ENCODE data around the gene FLRT1.

The FLRT1 gene

GRCh38 chr11:63999349-64000025, 36.2 kb upstream of the FLRT1 start:
- H3K9ac ChIP-seq (ENCODE audit: low read depth, low read length) = no peak overlapping the region
- H3K4me3 ChIP-seq (ENCODE audit: low read depth, low read length) = peak overlapping the region; percentile 69
- H3K9me3 ChIP-seq (ENCODE audit: control insufficient read depth, insufficient read depth, low read length) = no peaks in the 10 kb centered on the region
- H3K36me3 ChIP-seq (ENCODE audit: control insufficient read depth, insufficient read depth, low read length) = peaks cover 34% of the 10 kb centered on the region
- peak overlapping the region; percentile 35 for H3K27ac ChIP-seq (ENCODE audit: low read depth, low read length)
- H3K27me3 ChIP-seq (ENCODE audit: control insufficient read depth, insufficient read depth, low read length) = peaks cover 25% of the 10 kb centered on the region
- H3K4me1 ChIP-seq (ENCODE audit: control insufficient read depth, insufficient read depth, low read length) = peaks cover 8% of the 10 kb centered on the region; the same call in 1 of the 2 replicates

GRCh38 chr11:64000026-64000739, 35.5 kb upstream of the FLRT1 start:
- peak overlapping the region; percentile 69 for H3K4me3 ChIP-seq (ENCODE audit: low read depth, low read length)
- H3K27me3 ChIP-seq (ENCODE audit: control insufficient read depth, insufficient read depth, low read length) = peaks cover 28% of the 10 kb centered on the region
- peaks cover 8% of the 10 kb centered on the region; the same call in 1 of the 2 replicates for H3K4me1 ChIP-seq (ENCODE audit: control insufficient read depth, insufficient read depth, low read length)
- H3K27ac ChIP-seq (ENCODE audit: low read depth, low read length) = no peak overlapping the region
- no peaks in the 10 kb centered on the region for H3K9me3 ChIP-seq (ENCODE audit: control insufficient read depth, insufficient read depth, low read length)
- H3K36me3 ChIP-seq (ENCODE audit: control insufficient read depth, insufficient read depth, low read length) = peaks cover 27% of the 10 kb centered on the region
- no peak overlapping the region for H3K9ac ChIP-seq (ENCODE audit: low read depth, low read length)

GRCh38 chr11:64000740-64001483, 34.8 kb upstream of the FLRT1 start:
- H3K27ac ChIP-seq (ENCODE audit: low read depth, low read length) = no peak overlapping the region
- H3K27me3 ChIP-seq (ENCODE audit: control insufficient read depth, insufficient read depth, low read length) = peaks cover 35% of the 10 kb centered on the region
- H3K4me1 ChIP-seq (ENCODE audit: control insufficient read depth, insufficient read depth, low read length) = peaks cover 8% of the 10 kb centered on the region; the same call in 1 of the 2 replicates
- H3K9me3 ChIP-seq (ENCODE audit: control insufficient read depth, insufficient read depth, low read length) = no peaks in the 10 kb centered on the region
- peaks cover 22% of the 10 kb centered on the region for H3K36me3 ChIP-seq (ENCODE audit: control insufficient read depth, insufficient read depth, low read length)
- H3K4me3 ChIP-seq (ENCODE audit: low read depth, low read length) = peak overlapping the region; percentile 69; the same call in 1 of the 2 replicates
- no peak overlapping the region for H3K9ac ChIP-seq (ENCODE audit: low read depth, low read length)

GRCh38 chr11:64001484-64002420, 34.0 kb upstream of the FLRT1 start:
- Histone ChIP-seq H3K9ac (ENCODE audit: low read depth, low read length) (no peak overlapping the region), H3K27me3 (ENCODE audit: control insufficient read depth, insufficient read depth, low read length) (peaks cover 44% of the 10 kb centered on the region), H3K4me1 (ENCODE audit: control insufficient read depth, insufficient read depth, low read length) (peaks cover 9% of the 10 kb centered on the region; the same call in 1 of the 2 replicates), H3K9me3 (ENCODE audit: control insufficient read depth, insufficient read depth, low read length) (no peaks in the 10 kb centered on the region), H3K4me3 (ENCODE audit: low read depth, low read length) (no peak overlapping the region), H3K27ac (ENCODE audit: low read depth, low read length) (no peak overlapping the region), H3K36me3 (ENCODE audit: control insufficient read depth, insufficient read depth, low read length) (peaks cover 13% of the 10 kb centered on the region)

DNA sequence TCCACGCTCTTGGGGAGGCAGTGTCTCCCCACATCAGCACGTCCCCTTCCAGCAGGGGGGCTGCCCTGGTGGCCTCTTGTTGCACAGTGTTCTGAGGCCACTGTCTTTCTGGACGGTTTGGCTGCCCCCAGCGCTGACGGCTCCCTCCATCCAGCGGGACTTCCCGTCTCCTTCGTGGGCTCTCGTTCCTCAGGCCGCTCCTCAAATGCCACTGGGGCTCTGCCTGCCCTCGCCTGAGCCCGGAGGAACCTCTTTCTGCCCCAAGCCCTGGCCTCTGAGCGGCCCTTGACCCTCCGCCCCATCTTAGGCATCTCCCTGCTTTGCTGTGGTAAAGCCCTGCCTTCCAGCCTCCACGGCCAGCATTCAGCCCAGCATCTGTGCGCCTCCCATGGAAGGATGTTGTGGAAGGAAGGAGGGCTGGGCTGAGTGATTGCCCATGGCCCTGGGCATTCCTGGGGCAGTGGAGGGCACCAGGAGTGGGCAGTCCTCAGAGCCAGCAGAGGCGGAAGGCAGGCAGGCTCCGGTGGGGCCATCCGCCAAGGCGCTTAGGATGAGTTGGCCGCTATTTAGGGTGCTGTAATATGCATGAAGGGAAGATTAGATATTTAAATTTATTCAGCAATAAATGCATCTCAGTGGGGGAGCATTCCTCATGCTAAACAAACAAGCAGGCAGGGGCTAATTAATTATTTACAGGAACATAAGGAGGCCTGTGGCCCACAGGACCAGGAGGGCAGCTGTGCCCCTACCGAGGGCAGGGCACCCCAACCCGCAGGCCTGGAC, 31.7 kb upstream of the FLRT1 start:
- H3K4me3 ChIP-seq (ENCODE audit: low read depth, low read length) = no peak overlapping the region
- H3K27ac ChIP-seq (ENCODE audit: low read depth, low read length) = no peak overlapping the region
- no peaks in the 10 kb centered on the region for H3K9me3 ChIP-seq (ENCODE audit: control insufficient read depth, insufficient read depth, low read length)
- peaks cover 66% of the 10 kb centered on the region for H3K27me3 ChIP-seq (ENCODE audit: control insufficient read depth, insufficient read depth, low read length)
- no peaks in the 10 kb centered on the region for H3K36me3 ChIP-seq (ENCODE audit: control insufficient read depth, insufficient read depth, low read length)
- H3K9ac ChIP-seq (ENCODE audit: low read depth, low read length) = no peak overlapping the region
- peaks cover 9% of the 10 kb centered on the region; the same call in 1 of the 2 replicates for H3K4me1 ChIP-seq (ENCODE audit: control insufficient read depth, insufficient read depth, low read length)

- no peak overlapping the region for H3K4me3 ChIP-seq (ENCODE audit: low read depth, low read length)
- H3K36me3 ChIP-seq (ENCODE audit: control insufficient read depth, insufficient read depth, low read length) = no peaks in the 10 kb centered on the region
- no peaks in the 10 kb centered on the region for H3K9me3 ChIP-seq (ENCODE audit: control insufficient read depth, insufficient read depth, low read length)
- H3K4me1 ChIP-seq (ENCODE audit: control insufficient read depth, insufficient read depth, low read length) = peaks cover 9% of the 10 kb centered on the region; the same call in 1 of the 2 replicates
- no peak overlapping the region for H3K27ac ChIP-seq (ENCODE audit: low read depth, low read length)
- peaks cover 72% of the 10 kb centered on the region for H3K27me3 ChIP-seq (ENCODE audit: control insufficient read depth, insufficient read depth, low read length)
- no peak overlapping the region for H3K9ac ChIP-seq (ENCODE audit: low read depth, low read length)
Measured at GRCh38 chr11:64004590-64004984, 31.1 kb upstream of the FLRT1 start.

GRCh38 chr11:64005691-64006090, 30.0 kb upstream of the FLRT1 start:
- H3K4me1 ChIP-seq (ENCODE audit: control insufficient read depth, insufficient read depth, low read length) = peaks cover 9% of the 10 kb centered on the region; the same call in 1 of the 2 replicates
- no peak overlapping the region for H3K4me3 ChIP-seq (ENCODE audit: low read depth, low read length)
- H3K9ac ChIP-seq (ENCODE audit: low read depth, low read length) = no peak overlapping the region
- no peaks in the 10 kb centered on the region for H3K36me3 ChIP-seq (ENCODE audit: control insufficient read depth, insufficient read depth, low read length)
- H3K9me3 ChIP-seq (ENCODE audit: control insufficient read depth, insufficient read depth, low read length) = no peaks in the 10 kb centered on the region
- H3K27ac ChIP-seq (ENCODE audit: low read depth, low read length) = no peak overlapping the region
- peaks cover 81% of the 10 kb centered on the region for H3K27me3 ChIP-seq (ENCODE audit: control insufficient read depth, insufficient read depth, low read length)

- no peak overlapping the region for H3K27ac ChIP-seq (ENCODE audit: low read depth, low read length)
- peaks cover 79% of the 10 kb centered on the region for H3K27me3 ChIP-seq (ENCODE audit: control insufficient read depth, insufficient read depth, low read length)
- H3K4me3 ChIP-seq (ENCODE audit: low read depth, low read length) = no peak overlapping the region
- H3K9ac ChIP-seq (ENCODE audit: low read depth, low read length) = no peak overlapping the region
- H3K36me3 ChIP-seq (ENCODE audit: control insufficient read depth, insufficient read depth, low read length) = no peaks in the 10 kb centered on the region
- peaks cover 9% of the 10 kb centered on the region; the same call in 1 of the 2 replicates for H3K4me1 ChIP-seq (ENCODE audit: control insufficient read depth, insufficient read depth, low read length)
- H3K9me3 ChIP-seq (ENCODE audit: control insufficient read depth, insufficient read depth, low read length) = no peaks in the 10 kb centered on the region
Measured at GRCh38 chr11:64006398-64006797, 29.3 kb upstream of the FLRT1 start.

DNA sequence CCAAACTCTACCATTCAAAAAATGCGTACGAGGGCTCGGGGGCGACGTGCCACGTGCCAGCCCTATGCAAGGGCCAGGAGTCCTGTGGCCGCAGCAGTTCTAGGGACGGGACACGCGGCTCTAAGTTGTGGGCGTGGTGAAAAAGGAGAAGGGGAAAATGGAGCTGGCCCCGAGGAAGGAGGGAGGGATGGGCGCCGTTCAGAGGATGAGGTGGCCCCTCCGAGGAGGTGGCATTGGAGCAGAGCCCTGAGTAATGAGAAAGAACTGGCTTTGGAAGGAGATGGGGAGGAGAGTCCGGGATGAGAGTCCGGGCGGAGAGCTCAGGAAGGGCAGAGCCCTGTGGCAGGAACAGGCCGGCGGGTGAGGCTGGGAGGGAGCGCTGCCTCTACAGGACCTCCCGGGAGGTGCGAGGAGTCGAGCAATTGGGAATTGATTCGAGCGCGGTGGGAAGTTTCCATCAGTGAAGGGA, 28.5 kb upstream of the FLRT1 start:
- no peaks in the 10 kb centered on the region for H3K36me3 ChIP-seq (ENCODE audit: control insufficient read depth, insufficient read depth, low read length)
- H3K9ac ChIP-seq (ENCODE audit: low read depth, low read length) = no peak overlapping the region
- peaks cover 78% of the 10 kb centered on the region for H3K27me3 ChIP-seq (ENCODE audit: control insufficient read depth, insufficient read depth, low read length)
- H3K9me3 ChIP-seq (ENCODE audit: control insufficient read depth, insufficient read depth, low read length) = no peaks in the 10 kb centered on the region
- H3K4me1 ChIP-seq (ENCODE audit: control insufficient read depth, insufficient read depth, low read length) = peaks cover 9% of the 10 kb centered on the region; the same call in 1 of the 2 replicates
- no peak overlapping the region for H3K27ac ChIP-seq (ENCODE audit: low read depth, low read length)
- H3K4me3 ChIP-seq (ENCODE audit: low read depth, low read length) = peak overlapping the region; percentile 50

Measured in HUES48 (cell line).